ENCODE results near the gene KIZ. TPM values are rescaled to one million over a fixed set of nuclear protein-coding genes. Genes with fewer than 3 reads are reported as not detected.

Gene KIZ
- total RNA-seq, 6 donors from 2014 or later = 7.9 to 29.3 (median 15.2) TPM

DNA sequence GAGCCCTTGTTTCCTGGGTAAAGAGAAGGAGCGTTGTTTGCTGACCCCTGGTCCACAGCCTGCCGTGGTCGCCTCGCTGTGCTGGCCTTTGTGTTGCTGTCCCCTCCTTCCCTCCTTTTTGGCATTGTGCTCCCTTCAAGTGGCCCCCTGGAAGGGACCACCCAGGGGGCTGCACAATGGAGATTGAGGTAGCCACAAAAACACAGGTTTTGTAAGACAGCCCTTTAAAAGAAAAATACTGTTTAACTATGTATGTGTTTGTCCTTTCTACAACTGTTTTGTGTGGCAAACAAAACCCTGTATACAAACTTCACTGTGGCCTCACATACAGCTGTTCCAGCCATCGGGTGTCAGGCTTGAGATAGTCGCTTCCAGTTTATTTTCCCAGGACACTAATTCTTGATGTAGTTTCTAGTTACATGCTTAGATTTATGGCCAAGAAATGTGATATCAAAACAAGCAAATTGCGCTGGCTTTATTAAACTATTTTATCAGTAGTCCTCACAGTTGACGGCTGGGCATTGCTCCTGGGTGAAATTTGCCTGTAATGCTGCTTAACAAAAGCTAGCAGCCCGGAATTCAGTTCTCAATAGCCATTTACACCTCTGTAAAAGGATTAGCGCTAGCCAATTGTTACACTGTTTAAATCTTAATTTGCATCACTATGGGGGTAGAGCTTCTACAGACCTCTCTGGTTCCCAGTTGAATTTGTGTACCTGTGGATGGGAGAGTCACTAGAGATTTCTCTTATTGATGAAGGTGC lies 64.1 kb downstream of the KIZ start:
- Histone ChIP-seq H3K36me3 (peaks cover 0 to 4% (median 2%) of the 10 kb centered on the region in 4 donors), H3K9me3 (no peaks in the 10 kb centered on the region), H3K4me3 (no peak overlapping the region), H3K4me1 (no peaks in the 10 kb centered on the region), H3K27me3 (no peaks in the 10 kb centered on the region), H3K27ac (no peak overlapping the region)
- no peak for ATAC-seq (ENCODE audit: low FRiP score in 2 of 2)
- WGBS, 2 donors = 87 to 92% methylated on average over 10 of the region's 10 CpGs
- TF ChIP-seq POLR2AphosphoS5 (IDR thresholded peaks at IDR 0.05) (no peak), POLR2A (IDR thresholded peaks at IDR 0.05) (no peak), EP300 (IDR thresholded peaks at IDR 0.05) (no peak)
- TF ChIP-seq, protein P1, sequence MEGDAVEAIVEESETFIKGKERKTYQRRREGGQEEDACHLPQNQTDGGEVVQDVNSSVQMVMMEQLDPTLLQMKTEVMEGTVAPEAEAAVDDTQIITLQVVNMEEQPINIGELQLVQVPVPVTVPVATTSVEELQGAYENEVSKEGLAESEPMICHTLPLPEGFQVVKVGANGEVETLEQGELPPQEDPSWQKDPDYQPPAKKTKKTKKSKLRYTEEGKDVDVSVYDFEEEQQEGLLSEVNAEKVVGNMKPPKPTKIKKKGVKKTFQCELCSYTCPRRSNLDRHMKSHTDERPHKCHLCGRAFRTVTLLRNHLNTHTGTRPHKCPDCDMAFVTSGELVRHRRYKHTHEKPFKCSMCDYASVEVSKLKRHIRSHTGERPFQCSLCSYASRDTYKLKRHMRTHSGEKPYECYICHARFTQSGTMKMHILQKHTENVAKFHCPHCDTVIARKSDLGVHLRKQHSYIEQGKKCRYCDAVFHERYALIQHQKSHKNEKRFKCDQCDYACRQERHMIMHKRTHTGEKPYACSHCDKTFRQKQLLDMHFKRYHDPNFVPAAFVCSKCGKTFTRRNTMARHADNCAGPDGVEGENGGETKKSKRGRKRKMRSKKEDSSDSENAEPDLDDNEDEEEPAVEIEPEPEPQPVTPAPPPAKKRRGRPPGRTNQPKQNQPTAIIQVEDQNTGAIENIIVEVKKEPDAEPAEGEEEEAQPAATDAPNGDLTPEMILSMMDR (IDR thresholded peaks at IDR 0.05) = no peak
- DNase-seq = no peak

DNA sequence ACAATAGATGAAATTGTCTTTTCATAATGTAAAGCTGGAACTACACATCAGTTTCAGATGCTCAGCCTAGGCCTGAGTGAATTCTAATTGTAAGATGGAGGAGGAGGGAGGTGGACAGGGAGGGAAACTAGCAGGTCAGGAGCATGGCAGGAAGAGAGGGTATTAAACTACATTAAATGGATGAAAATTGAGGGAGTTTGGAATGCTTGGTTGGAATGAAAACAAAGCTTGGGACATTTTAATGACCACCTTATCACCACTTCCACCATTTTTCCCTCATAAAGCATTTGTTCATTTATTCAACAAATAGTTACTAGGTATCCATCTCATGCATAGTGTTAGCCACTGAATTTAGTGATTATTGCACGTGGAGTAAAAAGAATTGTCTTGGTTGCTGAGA lies 65.0 kb downstream of the KIZ start:
- no peak overlapping the region for H3K4me3 ChIP-seq
- DNase-seq = no peak
- TF ChIP-seq POLR2A (IDR thresholded peaks at IDR 0.05) = no peak
- no peak for TF ChIP-seq POLR2AphosphoS5 (IDR thresholded peaks at IDR 0.05)
- TF ChIP-seq, protein P1 (IDR thresholded peaks at IDR 0.05) = no peak
- no peak for TF ChIP-seq EP300 (IDR thresholded peaks at IDR 0.05)
- H3K27me3 ChIP-seq = no peaks in the 10 kb centered on the region
- H3K4me1 ChIP-seq = no peaks in the 10 kb centered on the region
- 60 to 75% methylated on average over 1 of the region's 1 CpG for WGBS, 2 donors
- no peaks in the 10 kb centered on the region for H3K9me3 ChIP-seq
- peaks cover 0 to 4% (median 2%) of the 10 kb centered on the region in 4 donors for H3K36me3 ChIP-seq
- no peak for ATAC-seq (ENCODE audit: low FRiP score in 2 of 2)
- H3K27ac ChIP-seq = no peak overlapping the region

DNA sequence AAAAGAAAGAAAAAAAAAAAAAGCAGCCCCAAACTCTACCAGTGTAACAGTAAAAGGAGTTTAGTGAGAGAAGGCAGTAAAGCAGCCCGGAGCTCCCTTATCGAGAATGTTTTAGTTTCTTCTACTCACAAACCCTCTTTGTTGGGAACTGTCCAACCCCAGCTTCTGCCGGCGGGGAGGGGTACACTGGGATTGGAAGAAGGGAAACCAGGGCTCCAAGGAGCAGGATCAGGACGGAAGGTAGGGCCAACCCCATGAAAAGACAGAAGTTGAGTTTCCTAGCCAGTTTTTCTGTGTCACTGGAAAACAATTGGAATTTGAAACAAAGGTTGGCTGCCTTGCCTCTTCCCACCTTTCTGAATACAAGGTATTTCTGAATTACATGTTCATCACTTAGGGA lies 66.0 kb downstream of the KIZ start:
- DNase-seq = no peak
- no peak for ATAC-seq (ENCODE audit: low FRiP score in 2 of 2)
- H3K4me3 ChIP-seq = no peak overlapping the region
- TF ChIP-seq, protein P1 (IDR thresholded peaks at IDR 0.05) = no peak
- TF ChIP-seq POLR2A (IDR thresholded peaks at IDR 0.05) = no peak
- no peaks in the 10 kb centered on the region for H3K27me3 ChIP-seq
- WGBS, 2 donors = 59 to 60% methylated on average over 5 of the region's 5 CpGs
- peaks cover 0 to 4% (median 2%) of the 10 kb centered on the region in 4 donors for H3K36me3 ChIP-seq
- H3K9me3 ChIP-seq = no peaks in the 10 kb centered on the region
- no peaks in the 10 kb centered on the region for H3K4me1 ChIP-seq
- H3K27ac ChIP-seq = no peak overlapping the region

DNA sequence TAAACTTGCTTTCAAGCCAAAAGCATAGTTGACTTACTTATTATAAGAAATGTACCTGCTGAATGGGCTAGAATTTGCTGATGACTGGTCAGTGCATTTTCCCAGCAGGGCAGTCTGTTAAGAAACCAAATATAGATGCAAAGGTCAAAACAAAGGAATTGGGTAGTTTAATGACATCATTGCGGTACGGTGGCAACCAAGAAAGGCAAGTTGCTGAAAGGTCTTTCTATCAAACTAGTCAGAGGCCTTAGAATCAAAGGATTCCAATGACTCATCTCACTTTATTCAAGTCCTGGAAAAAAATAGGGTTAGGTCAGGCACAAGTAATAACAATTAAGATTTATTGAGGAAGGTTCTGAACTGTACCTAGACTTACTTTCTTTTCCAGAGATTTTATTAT lies 76.4 kb downstream of the KIZ start:
- no peak for ATAC-seq (ENCODE audit: low FRiP score in 2 of 2)
- Histone ChIP-seq H3K36me3 (peaks cover 0 to 5% (median 0%) of the 10 kb centered on the region in 4 donors), H3K4me1 (no peaks in the 10 kb centered on the region), H3K27ac (no peak overlapping the region), H3K9me3 (no peaks in the 10 kb centered on the region), H3K27me3 (no peaks in the 10 kb centered on the region), H3K4me3 (no peak overlapping the region)
- 89 to 94% methylated on average over 2 of the region's 2 CpGs for WGBS, 2 donors
- TF ChIP-seq POLR2AphosphoS5 (IDR thresholded peaks at IDR 0.05) (no peak), POLR2A (IDR thresholded peaks at IDR 0.05) (no peak), EP300 (IDR thresholded peaks at IDR 0.05) (no peak)
- TF ChIP-seq, protein P1 (IDR thresholded peaks at IDR 0.05) = no peak
- DNase-seq = no peak

All from upper lobe of left lung (tissue), 6 donors.